ENCODE data around the gene KEAP1.
"Not testable (repeated sequence)": the region's sequence is repeated elsewhere in the genome, so short reads cannot be mapped to it uniquely, and the experiment has no call there.

KEAP1 gene

GRCh38 chr19:10503002-10503789 is at the start of gene KEAP1:
Gene KEAP1, minus strand, starts transcription at chr19:10503356. Its CDS starts 3,323 bp downstream, at chr19:10500033.
- FAIRE-seq: no peak

- FAIRE-seq: no peak
These were observed 49.4 kb upstream of the KEAP1 start for GRCh38 chr19:10552510-10553053.

GRCh38 chr19:10551698-10552301 is 48.6 kb upstream of the KEAP1 start:
- FAIRE-seq: no peak

GRCh38 chr19:10551006-10551405 is 47.9 kb upstream of the KEAP1 start:
- FAIRE-seq: not testable (repeated sequence)

- FAIRE-seq: no peak
These were observed 47.2 kb upstream of the KEAP1 start for GRCh38 chr19:10550336-10550735.

GRCh38 chr19:10549733-10550132 is 46.6 kb upstream of the KEAP1 start:
- FAIRE-seq: no peak

GRCh38 chr19:10548746-10549276 is 45.7 kb upstream of the KEAP1 start:
- FAIRE-seq: no peak

GRCh38 chr19:10546817-10547216 is 43.7 kb upstream of the KEAP1 start:
- FAIRE-seq: no peak

- no peak for FAIRE-seq
These were observed 41.6 kb upstream of the KEAP1 start for GRCh38 chr19:10544753-10545251.

- FAIRE-seq: no peak
These were observed 41.1 kb upstream of the KEAP1 start for GRCh38 chr19:10544242-10544752.

- no peak for FAIRE-seq
These were observed 40.5 kb upstream of the KEAP1 start, which contains the start of gene ATG4D for GRCh38 chr19:10543420-10544241. Gene ATG4D, plus strand, starts transcription at chr19:10543904. Its CDS starts 187 bp downstream, at chr19:10544091.

- no peak for FAIRE-seq
These were observed 39.9 kb upstream of the KEAP1 start for GRCh38 chr19:10543059-10543419.

- FAIRE-seq: not testable (repeated sequence)
These were observed 35.9 kb upstream of the KEAP1 start for GRCh38 chr19:10539016-10539415.

GRCh38 chr19:10538204-10538983 is 35.2 kb upstream of the KEAP1 start:
- no peak for FAIRE-seq

GRCh38 chr19:10537668-10538067 is 34.5 kb upstream of the KEAP1 start:
- no peak for FAIRE-seq

GRCh38 chr19:10535613-10536012 is 32.5 kb upstream of the KEAP1 start:
- FAIRE-seq: no peak

GRCh38 chr19:10533646-10534386 is 30.7 kb upstream of the KEAP1 start:
- FAIRE-seq: no peak

- no peak for FAIRE-seq
These were observed 29.3 kb upstream of the KEAP1 start for GRCh38 chr19:10532457-10532856.

- not testable (repeated sequence) for FAIRE-seq
These were observed 23.7 kb upstream of the KEAP1 start for GRCh38 chr19:10526887-10527286.

GRCh38 chr19:10525636-10526035 is 22.5 kb upstream of the KEAP1 start:
- FAIRE-seq: no peak

- FAIRE-seq: no peak
These were observed 20.0 kb upstream of the KEAP1 start for GRCh38 chr19:10523135-10523636.

Measured in islet of Langerhans (tissue), 1 donor.